ENCODE measurements around the gene IL17RC.

IL17RC gene

GRCh38 chr3:9980251-9980650 is 63.4 kb downstream of the IL17RC start:
- H3K27me3 ChIP-seq (ENCODE audit: control insufficient read depth, insufficient read depth, low read length, poor library complexity, severe bottlenecking): no peaks in the 10 kb centered on the region

More at GRCh38 chr3:9980251-9980650, 63.4 kb downstream of the IL17RC start:
- Histone ChIP-seq H3K9me3 (ENCODE audit: control insufficient read depth, low read length) (no peaks in the 10 kb centered on the region), H3K4me1 (ENCODE audit: control insufficient read depth, insufficient read depth, low read length) (peaks cover 1% of the 10 kb centered on the region), H3K4me3 (ENCODE audit: insufficient read depth, low read depth, low read length) (no peak overlapping the region), H3K36me3 (ENCODE audit: control insufficient read depth, insufficient read depth, low read length) (peaks cover 8% of the 10 kb centered on the region), H3K27ac (ENCODE audit: insufficient read depth, low read depth, low read length, poor library complexity, severe bottlenecking) (no peak overlapping the region)
- WGBS, 2 experiments: 86 to 100% methylated on average over 2 of the region's 2 CpGs
